Tibial nerve (tissue), 4 donors: ENCODE measurements around the gene UCHL5.

Experiments used
- CTCF ChIP-seq, 5 experiments: fragments of 200-600 bp in 3 of 5; fragments of 450-650 bp in 2 of 5; sonication (generic) in 3 of 5; IDR thresholded peaks; one replicate each; pipeline ENCODE4 v1.5.1; 2016 to 2019; ENCODE audit warnings: antibody characterized with exemption in 5 of 5, mild to moderate bottlenecking in 3 of 5, moderate library complexity in 2 of 5
- EP300 ChIP-seq, 2 donors: sonication (generic); formaldehyde crosslinking; IDR thresholded peaks; one replicate each; pipeline ENCODE4 v1.6.1; 2017; ENCODE audit warnings: antibody characterized with exemption in 2 of 2, mild to moderate bottlenecking in 1 of 2
- POLR2A ChIP-seq, 2 donors: fragments of 450-650 bp; IDR thresholded peaks; one replicate each; pipeline ENCODE4 v1.6.1; 2017; ENCODE audit warnings: antibody characterized with exemption in 2 of 2, mild to moderate bottlenecking in 2 of 2, moderate library complexity in 2 of 2

GRCh38 chr1:192966073-192966472, 93.1 kb downstream of the UCHL5 start:
- TF ChIP-seq POLR2A (IDR thresholded peaks at IDR 0.05) (no peak), CTCF (IDR thresholded peaks at IDR 0.05) (no peak), EP300 (IDR thresholded peaks at IDR 0.05) (no peak)
